ENCODE results near the gene SFMBT2. TPM values are rescaled to one million over a fixed set of nuclear protein-coding genes. Genes with fewer than 3 reads are reported as not detected.

SFMBT2 gene
- total RNA-seq, 6 experiments from 2014 or later, result 1.4 to 3.4 (median 1.8) TPM

- Histone ChIP-seq H3K4me3 (no peak overlapping the region), H3K9me3 (no peaks in the 10 kb centered on the region), H3K36me3 (peaks cover 0 to 6% (median under 1%) of the 10 kb centered on the region in 4 donors), H3K27me3 (no peaks in the 10 kb centered on the region), H3K27ac (no peak overlapping the region), H3K4me1 (peaks cover 0 to 4% (median 0%) of the 10 kb centered on the region in 4 donors)
- no peak for TF ChIP-seq CTCF (IDR thresholded peaks at IDR 0.05)
- no peak for TF ChIP-seq POLR2A (IDR thresholded peaks at IDR 0.05)
- DNase-seq (no peak), ATAC-seq (peak; percentile 73 to 89 (median 82))
- 42% methylated on average over 4 of the region's 4 CpGs for WGBS (ENCODE audit: insufficient coverage, low coverage, low lambda C conversion rate, missing lambda C conversion rate)
- intact Hi-C loops (cut with DNase I), result no loop called here
Measured at GRCh38 chr10:7165500-7166177, 245.2 kb downstream of the SFMBT2 start.

- ATAC-seq, result no peak
- Histone ChIP-seq H3K36me3 (peaks cover 0 to 2% (median 0%) of the 10 kb centered on the region in 4 donors), H3K27ac (no peak overlapping the region), H3K27me3 (no peaks in the 10 kb centered on the region), H3K4me3 (no peak overlapping the region), H3K4me1 (peaks cover 0 to 4% (median 0%) of the 10 kb centered on the region in 4 donors), H3K9me3 (no peaks in the 10 kb centered on the region)
- no peak for TF ChIP-seq CTCF (IDR thresholded peaks at IDR 0.05)
- 94% methylated on average over 6 of the region's 8 CpGs for WGBS (ENCODE audit: insufficient coverage, low coverage, low lambda C conversion rate, missing lambda C conversion rate)
- intact Hi-C loops (cut with DNase I), result no loop called here
- DNase-seq, result no peak
Measured at GRCh38 chr10:7164955-7165354, 245.9 kb downstream of the SFMBT2 start.

- no peak for TF ChIP-seq CTCF (IDR thresholded peaks at IDR 0.05)
- H3K27ac ChIP-seq, result no peak overlapping the region
- H3K4me1 ChIP-seq, result peaks cover 0 to 4% (median 0%) of the 10 kb centered on the region in 4 donors
- DNase-seq, result no peak
- no peak overlapping the region for H3K4me3 ChIP-seq
- no peak for ATAC-seq
- H3K36me3 ChIP-seq, result no peaks in the 10 kb centered on the region
- H3K27me3 ChIP-seq, result no peaks in the 10 kb centered on the region
- H3K9me3 ChIP-seq, result no peaks in the 10 kb centered on the region
- intact Hi-C loops (cut with DNase I), result no loop called here
- WGBS (ENCODE audit: insufficient coverage, low coverage, low lambda C conversion rate, missing lambda C conversion rate), result 74% methylated on average over 4 of the region's 8 CpGs
Measured at GRCh38 chr10:7162331-7162730, 248.5 kb downstream of the SFMBT2 start.

- intact Hi-C loops (cut with DNase I), result no loop called here
- peak in 2 of 4 donors; percentile 13 to 42 for ATAC-seq
- no peaks in the 10 kb centered on the region for H3K9me3 ChIP-seq
- no peak for TF ChIP-seq CTCF (IDR thresholded peaks at IDR 0.05)
- TF ChIP-seq POLR2A (IDR thresholded peaks at IDR 0.05), result no peak
- DNase-seq, result no peak
- H3K27me3 ChIP-seq, result no peaks in the 10 kb centered on the region
- 62% methylated on average over 9 of the region's 15 CpGs for WGBS (ENCODE audit: insufficient coverage, low coverage, low lambda C conversion rate, missing lambda C conversion rate)
- peaks cover 0 to 4% (median 0%) of the 10 kb centered on the region in 4 donors for H3K4me1 ChIP-seq
- no peak overlapping the region for H3K27ac ChIP-seq
- H3K4me3 ChIP-seq, result no peak overlapping the region
- H3K36me3 ChIP-seq, result no peaks in the 10 kb centered on the region
Measured at GRCh38 chr10:7161484-7162250, 249.2 kb downstream of the SFMBT2 start.

Data from right lobe of liver (tissue), 6 donors.